Measurements from ENCODE around the gene CIB2. TPM values are rescaled to one million over a fixed set of nuclear protein-coding genes. Genes with fewer than 3 reads are reported as not detected.

CIB2 gene
- total and polyA plus RNA-seq, 11 donors, result 3.3 to 18.5 (median 9.1) TPM

DNA sequence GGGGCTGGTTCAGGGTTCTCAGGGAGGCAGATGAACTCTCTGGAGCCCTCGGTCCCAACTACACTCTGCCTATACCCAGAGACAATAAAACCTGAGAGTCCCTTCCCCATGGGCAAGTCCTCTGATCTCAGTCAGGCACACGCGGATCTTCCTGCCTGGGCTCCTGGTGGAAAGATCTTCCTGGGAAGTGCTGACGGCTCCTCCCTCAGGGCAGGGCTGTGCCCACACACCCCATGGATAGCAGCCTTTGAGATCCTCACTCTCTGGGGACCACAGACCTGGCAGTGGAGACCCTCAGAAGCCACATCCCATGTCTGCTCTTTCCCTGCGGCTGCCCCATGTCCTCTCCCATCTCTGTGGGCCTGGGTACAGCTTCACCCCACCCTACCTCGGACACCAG lies 28.5 kb downstream of the CIB2 start:
- DNase-seq (peak in 1 of 5 donors; percentile 9), ATAC-seq (no peak)
- 86 to 91% (median 88%) methylated on average over 6 of the region's 6 CpGs for WGBS, 4 donors
- no peak overlapping the region for H3K4me3 ChIP-seq
- peak overlapping the region in 1 of 12 donors; percentile 79 for H3K27ac ChIP-seq
- intact Hi-C loops (cut with DNase I), result loop anchor here in 1 of 10 donors (10.0 kb wide), 1 partner anchor 98 kb away; no protein-coding TSS in a partner anchor
- no peaks in the 10 kb centered on the region for H3K36me3 ChIP-seq
- H3K9me3 ChIP-seq, result no peaks in the 10 kb centered on the region
- H3K27me3 ChIP-seq, result no peaks in the 10 kb centered on the region
- H3K4me1 ChIP-seq, result peaks cover 0 to 37% (median 0%) of the 10 kb centered on the region in 12 donors
- no peak for TF ChIP-seq POLR2A (IDR thresholded peaks at IDR 0.05)
- TF ChIP-seq, protein P1, sequence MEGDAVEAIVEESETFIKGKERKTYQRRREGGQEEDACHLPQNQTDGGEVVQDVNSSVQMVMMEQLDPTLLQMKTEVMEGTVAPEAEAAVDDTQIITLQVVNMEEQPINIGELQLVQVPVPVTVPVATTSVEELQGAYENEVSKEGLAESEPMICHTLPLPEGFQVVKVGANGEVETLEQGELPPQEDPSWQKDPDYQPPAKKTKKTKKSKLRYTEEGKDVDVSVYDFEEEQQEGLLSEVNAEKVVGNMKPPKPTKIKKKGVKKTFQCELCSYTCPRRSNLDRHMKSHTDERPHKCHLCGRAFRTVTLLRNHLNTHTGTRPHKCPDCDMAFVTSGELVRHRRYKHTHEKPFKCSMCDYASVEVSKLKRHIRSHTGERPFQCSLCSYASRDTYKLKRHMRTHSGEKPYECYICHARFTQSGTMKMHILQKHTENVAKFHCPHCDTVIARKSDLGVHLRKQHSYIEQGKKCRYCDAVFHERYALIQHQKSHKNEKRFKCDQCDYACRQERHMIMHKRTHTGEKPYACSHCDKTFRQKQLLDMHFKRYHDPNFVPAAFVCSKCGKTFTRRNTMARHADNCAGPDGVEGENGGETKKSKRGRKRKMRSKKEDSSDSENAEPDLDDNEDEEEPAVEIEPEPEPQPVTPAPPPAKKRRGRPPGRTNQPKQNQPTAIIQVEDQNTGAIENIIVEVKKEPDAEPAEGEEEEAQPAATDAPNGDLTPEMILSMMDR (IDR thresholded peaks at IDR 0.05), result no peak

DNA sequence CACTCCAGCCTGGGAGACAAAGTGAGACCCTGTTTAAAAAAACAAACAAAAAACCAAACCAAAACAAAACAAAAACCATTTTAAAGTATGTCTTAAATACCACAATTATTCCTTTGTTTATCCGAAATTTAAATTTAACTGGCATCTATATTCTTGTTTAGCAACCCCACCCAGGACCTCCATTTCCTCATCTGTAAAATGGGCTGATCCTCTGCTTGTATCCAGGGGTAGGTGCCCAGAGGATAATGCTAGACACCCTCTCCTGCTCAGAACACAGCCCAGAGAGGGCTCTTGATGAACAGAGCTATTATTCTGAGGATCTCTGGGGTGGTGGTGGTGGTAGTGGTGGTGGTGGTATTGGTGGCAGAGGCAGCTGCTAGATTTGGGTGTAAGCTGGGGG lies 29.0 kb downstream of the CIB2 start:
- H3K27me3 ChIP-seq, result no peaks in the 10 kb centered on the region
- intact Hi-C loops (cut with DNase I), result loop anchor here in 1 of 10 donors (10.0 kb wide), 1 partner anchor 97 kb away; no protein-coding TSS in a partner anchor
- no peak overlapping the region for H3K4me3 ChIP-seq
- 85 to 90% (median 86%) methylated on average over 1 of the region's 1 CpG for WGBS, 4 donors
- no peak for ATAC-seq
- DNase-seq, result no peak
- no peaks in the 10 kb centered on the region for H3K36me3 ChIP-seq
- H3K4me1 ChIP-seq, result peaks cover 0 to 37% (median 0%) of the 10 kb centered on the region in 12 donors
- H3K27ac ChIP-seq, result no peak overlapping the region
- TF ChIP-seq, protein P1 (IDR thresholded peaks at IDR 0.05), result no peak
- TF ChIP-seq POLR2A (IDR thresholded peaks at IDR 0.05), result no peak
- no peaks in the 10 kb centered on the region for H3K9me3 ChIP-seq

DNA sequence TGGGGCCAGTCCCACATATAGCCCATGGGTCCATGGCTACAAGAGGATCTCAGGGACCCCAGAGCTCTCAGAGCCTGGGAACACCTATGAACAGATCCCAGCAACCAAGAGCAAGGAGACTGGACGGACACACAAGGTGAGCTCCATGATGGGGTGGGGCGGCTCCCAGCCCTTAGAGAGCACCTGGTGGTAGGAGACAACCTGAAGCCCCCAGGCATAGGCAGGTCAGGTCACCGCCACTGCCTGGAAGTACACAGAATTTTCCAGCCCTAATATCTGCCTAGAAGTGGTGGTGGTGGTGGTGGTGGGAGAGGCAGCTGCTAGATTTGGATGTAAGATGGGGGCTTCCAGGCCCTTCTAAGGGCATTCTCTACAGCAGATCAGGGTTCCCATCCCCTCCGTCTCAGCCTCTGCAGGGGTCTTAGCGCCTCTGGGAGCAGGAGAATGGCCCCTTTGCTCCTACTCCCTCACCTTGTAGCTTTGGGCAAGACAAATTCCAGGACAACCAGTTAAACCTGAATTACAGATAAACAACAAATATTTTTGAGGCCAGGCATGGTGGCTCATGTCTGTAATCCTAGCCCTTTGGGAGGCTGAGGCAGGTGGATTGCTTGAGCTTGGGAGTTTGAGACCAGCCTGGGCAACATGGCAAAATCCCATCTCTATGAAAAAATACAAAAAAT lies 29.7 kb downstream of the CIB2 start:
- WGBS, 4 donors, result 94 to 100% (median 98%) methylated on average over 5 of the region's 5 CpGs
- TF ChIP-seq, protein P1 (IDR thresholded peaks at IDR 0.05), result no peak
- TF ChIP-seq POLR2A (IDR thresholded peaks at IDR 0.05), result no peak
- H3K27ac ChIP-seq, result no peak overlapping the region
- H3K4me1 ChIP-seq, result peaks cover 0 to 37% (median 0%) of the 10 kb centered on the region in 12 donors
- H3K27me3 ChIP-seq, result no peaks in the 10 kb centered on the region
- H3K36me3 ChIP-seq, result no peaks in the 10 kb centered on the region
- intact Hi-C loops (cut with DNase I), result loop anchor here in 1 of 10 donors (10.0 kb wide), 1 partner anchor 97 kb away; no protein-coding TSS in a partner anchor
- no peak for DNase-seq
- no peak overlapping the region for H3K4me3 ChIP-seq
- H3K9me3 ChIP-seq, result no peaks in the 10 kb centered on the region
- ATAC-seq, result peak in 1 of 4 donors; percentile 33

DNA sequence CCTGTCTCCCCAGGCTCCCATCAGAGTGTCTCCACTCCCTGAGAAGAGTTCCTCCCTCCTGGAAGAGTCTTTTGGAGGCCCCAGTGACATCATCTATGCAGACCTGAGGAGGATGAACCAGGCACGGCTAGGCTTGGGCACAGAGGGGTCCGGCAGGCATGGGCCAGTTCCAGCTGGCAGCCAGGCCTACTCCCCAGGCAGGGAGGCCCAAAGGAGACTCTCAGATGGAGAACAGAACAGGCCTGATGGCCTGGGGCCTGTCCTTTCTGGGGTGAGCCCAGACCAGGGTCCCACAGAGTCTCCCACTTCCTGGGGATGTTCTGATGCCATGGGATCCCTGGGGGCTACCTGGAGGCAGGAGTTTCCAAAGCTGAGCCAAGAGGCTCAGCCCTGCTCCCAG lies 30.4 kb downstream of the CIB2 start:
- intact Hi-C loops (cut with DNase I), result loop anchor here in 1 of 10 donors (10.0 kb wide), 1 partner anchor 96 kb away; no protein-coding TSS in a partner anchor
- no peaks in the 10 kb centered on the region for H3K9me3 ChIP-seq
- 83 to 100% (median 90%) methylated on average over 2 of the region's 2 CpGs for WGBS, 4 donors

More for the DNA sequence above, 30.4 kb downstream of the CIB2 start:
- peaks cover 0 to 32% (median 0%) of the 10 kb centered on the region in 12 donors for H3K4me1 ChIP-seq
- no peaks in the 10 kb centered on the region for H3K36me3 ChIP-seq
- DNase-seq, result no peak
- H3K27ac ChIP-seq, result no peak overlapping the region
- H3K4me3 ChIP-seq, result no peak overlapping the region
- TF ChIP-seq, protein P1 (IDR thresholded peaks at IDR 0.05), result no peak
- no peak for TF ChIP-seq POLR2A (IDR thresholded peaks at IDR 0.05)
- ATAC-seq, result no peak
- H3K27me3 ChIP-seq, result no peaks in the 10 kb centered on the region

Measured in heart left ventricle (tissue), 16 donors.